ENCODE results near the gene MIPEP.
"Not testable (repeated sequence)": the region's sequence is repeated elsewhere in the genome, so short reads cannot be mapped to it uniquely, and the experiment has no call there.

Gene MIPEP

GRCh38 chr13:23888658-23889614 is at the start of gene MIPEP:
MIPEP (minus strand) TSS chr13:23889400; CDS start chr13:23889320, 80 bp downstream.
- DNase-seq (ENCODE audit: low read depth in 2 of 2) = peak; percentile 62 to 87

DNA sequence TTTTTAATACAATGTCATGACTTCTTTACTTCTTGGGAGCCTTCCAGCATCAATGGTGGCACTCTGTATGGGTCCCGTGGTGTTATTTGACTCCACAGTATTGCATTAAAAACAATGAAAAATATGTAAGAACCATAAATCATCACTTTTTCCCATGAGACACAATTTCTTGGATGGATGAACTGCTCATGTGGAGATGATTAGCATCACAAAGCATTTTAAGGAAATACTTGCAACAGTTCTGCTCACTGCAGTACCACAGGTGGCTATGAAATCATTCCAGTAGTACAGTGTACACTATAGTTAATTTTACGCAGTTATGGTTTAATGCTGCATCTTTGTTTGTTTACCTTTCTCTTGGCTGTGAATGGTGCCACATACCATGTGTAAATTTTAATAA is 45.3 kb upstream of the MIPEP start:
- no peak for DNase-seq (ENCODE audit: low read depth in 2 of 2)

DNA sequence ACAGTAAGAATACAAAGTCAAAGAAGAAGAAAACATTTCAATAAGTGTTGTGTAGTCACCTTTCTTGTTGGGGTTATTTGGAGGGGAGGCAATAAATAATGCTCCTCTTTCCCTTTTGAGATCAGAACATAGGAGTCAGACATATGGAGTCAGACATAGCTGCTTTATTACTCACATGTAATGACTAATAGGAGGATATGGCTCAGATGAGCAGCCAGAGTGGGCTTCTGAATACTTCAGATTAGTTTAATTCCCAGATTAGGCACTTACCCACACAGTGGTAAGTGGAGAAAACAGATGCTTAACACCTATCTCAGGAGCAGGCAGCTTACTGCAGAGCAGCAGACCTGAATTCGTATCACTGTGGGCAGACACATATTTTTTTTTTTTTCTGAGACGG is 39.8 kb upstream of the MIPEP start:
- no peak for DNase-seq (ENCODE audit: low read depth in 2 of 2)

GRCh38 chr13:23923031-23923430 is 33.8 kb upstream of the MIPEP start:
- no peak for DNase-seq (ENCODE audit: low read depth in 2 of 2)

DNA sequence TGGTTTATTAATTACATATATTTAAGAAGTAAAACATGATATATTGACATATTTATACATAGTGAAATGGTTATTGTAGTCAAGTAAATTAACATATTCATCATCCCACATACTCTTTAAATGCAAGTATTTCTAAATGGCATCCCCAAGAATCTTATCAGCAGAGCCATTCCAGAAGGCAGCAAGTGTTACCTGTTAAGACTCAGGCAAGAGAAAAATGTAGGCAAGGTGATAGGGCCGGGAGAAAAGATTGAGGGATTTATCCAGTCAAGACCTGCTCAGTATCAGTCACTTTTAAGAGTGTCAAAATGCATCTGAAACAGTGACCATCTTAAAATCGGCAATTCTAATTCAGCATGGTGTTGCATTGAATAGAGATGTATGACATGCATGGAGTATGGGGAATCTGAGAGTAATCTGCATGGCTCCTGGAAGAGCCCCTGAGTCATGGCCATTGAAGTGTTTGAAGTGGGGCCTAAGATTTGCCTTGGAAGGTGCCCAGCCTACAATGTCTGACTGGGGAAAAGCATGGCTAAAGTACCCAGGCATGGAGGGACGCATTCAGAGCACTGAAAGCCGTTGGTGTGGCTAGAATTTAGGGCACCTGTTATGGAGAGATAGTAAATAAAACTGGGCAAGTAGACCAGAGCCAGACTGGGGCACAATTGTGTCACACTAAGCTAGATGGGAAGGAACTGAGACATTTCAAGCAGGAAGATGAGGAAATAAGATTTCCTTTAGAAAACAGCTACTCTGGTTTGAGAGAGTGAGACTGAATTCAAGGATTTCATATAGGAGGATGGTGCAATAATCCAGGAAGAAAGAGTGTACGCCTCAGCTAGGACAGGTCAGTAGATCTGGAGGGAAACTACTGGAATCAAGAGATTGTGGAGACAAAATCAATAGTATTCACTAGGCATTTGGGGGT is 33.1 kb upstream of the MIPEP start:
- no peak for DNase-seq (ENCODE audit: low read depth in 2 of 2)

DNA sequence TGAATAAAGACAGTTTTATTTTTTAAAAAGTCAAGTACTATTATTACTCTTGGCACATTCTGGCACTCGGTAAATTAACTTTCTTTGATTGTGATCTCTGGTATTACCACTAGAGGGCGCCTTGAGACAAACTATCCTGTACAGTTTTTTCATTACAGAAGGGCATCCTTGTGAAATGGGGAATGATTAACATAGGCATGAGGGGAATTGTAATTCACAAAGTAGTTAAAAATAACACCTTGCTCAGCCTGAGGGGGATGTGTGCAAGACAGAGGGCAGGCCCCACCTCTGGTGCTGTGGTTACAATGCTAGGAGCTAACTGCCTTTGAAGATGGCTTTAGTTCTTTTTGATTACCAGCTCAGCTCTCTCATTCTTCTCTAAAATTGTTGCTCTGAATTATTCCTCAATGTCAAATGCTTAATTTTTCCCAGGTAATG is 32.3 kb upstream of the MIPEP start:
- no peak for DNase-seq (ENCODE audit: low read depth in 2 of 2)

GRCh38 chr13:23919006-23919405 is 29.8 kb upstream of the MIPEP start:
- DNase-seq (ENCODE audit: low read depth in 2 of 2) = no peak

GRCh38 chr13:23918208-23918607 is 29.0 kb upstream of the MIPEP start:
- DNase-seq (ENCODE audit: low read depth in 2 of 2) = no peak

DNA sequence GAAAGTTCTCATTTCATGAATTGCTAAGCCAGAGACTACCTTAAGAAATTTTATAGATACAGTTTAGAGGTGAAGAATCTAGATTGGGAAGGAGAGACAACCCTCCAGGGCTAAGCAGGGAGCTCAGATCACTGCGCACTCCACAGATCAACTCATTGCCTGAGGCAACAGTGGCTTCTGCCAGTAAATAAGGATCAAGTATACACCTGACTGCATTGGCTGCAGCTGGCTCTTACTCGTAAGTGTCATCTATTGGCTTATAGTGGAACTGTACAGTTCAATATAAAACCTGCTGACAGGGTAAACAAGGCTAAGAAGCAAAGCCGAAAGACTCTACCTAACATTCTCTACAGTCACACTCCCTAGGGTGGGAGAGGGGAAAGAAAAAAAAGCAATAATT is 26.1 kb upstream of the MIPEP start:
- no peak for DNase-seq (ENCODE audit: low read depth in 2 of 2)

GRCh38 chr13:23912469-23912868 is 23.3 kb upstream of the MIPEP start:
- DNase-seq (ENCODE audit: low read depth in 2 of 2) = no peak

- DNase-seq (ENCODE audit: low read depth in 2 of 2) = no peak
Measured at GRCh38 chr13:23909606-23910005, 20.4 kb upstream of the MIPEP start.

- DNase-seq (ENCODE audit: low read depth in 2 of 2) = no peak
Measured at GRCh38 chr13:23905766-23906165, 16.6 kb upstream of the MIPEP start.

DNA sequence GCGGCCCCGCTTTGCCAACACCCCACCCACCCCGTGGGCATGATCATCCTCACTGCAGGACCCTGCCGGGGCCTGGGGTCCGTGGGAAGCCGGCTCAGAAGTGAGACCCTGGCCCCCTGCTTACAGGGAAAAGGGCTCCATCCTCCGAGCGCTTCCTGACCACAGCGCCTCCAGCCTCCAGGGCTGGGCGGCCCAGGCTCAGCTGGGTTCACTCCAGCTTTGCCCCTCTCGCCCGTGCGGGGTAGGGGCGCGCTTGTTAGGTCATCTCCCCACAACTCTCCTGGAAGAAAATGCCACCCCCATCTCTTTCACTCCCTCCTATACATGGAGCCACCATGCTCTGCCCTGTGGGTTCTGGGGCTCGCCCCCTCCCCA is 14.7 kb upstream of the MIPEP start:
- no peak for DNase-seq (ENCODE audit: low read depth in 2 of 2)

DNA sequence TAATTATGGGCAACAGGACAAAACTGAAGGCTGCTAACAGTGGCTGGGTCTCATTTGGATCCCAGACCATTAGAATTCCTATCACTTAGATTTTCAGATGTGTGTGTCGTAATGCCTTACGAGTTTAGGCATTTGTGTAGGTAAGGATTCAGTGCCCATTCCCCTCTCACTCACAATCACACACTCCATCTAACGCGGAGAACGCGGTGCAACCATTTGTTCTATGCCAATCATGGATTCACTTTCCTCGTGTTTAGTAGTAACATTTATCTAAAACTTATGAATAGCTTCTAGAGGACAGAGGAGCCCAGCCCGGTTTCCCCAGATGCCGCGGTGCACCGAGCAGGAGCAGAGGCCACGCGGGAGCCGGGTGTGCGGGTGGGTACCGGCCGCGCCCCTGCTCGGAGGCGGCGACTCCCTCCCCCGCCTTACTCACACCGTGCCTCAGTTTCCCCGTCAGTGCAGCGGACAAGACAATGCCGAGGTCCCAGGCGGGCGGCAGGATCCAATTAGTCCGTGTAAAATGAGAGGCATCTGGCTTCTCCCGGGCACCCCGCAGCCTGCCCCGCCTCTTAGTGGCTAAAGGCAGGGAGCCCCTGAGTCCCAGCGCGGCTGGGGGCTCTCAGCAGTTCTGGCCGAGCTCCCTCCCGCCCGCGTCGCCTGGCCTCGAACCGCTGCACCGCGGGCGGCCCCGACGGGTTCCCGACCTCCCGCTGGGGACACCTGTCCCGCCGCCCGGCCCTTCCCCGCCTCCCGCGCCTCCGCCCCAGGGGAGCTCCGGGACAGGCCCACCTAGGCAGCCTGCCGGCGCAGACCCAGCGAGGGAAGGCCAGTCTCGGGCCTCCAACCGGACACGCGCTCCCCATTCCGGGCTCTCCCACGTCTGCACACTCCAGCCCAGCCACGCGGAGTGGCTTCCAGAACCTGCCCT is 14.0 kb upstream of the MIPEP start:
- no peak for DNase-seq (ENCODE audit: low read depth in 2 of 2)

- no peak for DNase-seq (ENCODE audit: low read depth in 2 of 2)
Measured at GRCh38 chr13:23901365-23901764, 12.2 kb upstream of the MIPEP start.

DNA sequence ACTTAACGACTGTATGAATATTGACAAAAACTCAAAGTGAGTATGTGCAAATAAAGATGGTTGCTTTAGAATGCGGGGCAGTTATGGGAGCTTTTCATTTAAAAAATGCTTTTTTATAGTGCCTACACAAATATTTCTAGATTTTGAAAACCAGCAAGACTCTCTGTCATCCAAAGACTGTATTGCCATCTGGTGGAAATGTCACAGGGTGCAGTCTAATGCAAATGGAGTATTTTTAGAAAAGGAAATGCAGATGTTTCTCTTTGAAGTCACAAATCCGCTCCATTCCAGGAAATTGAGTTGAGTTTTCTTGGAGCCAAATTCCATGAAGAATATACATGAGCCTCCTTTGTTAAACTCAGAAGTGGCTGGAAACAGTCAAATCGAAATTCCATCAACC is 10.4 kb upstream of the MIPEP start:
- DNase-seq (ENCODE audit: low read depth in 2 of 2) = no peak

DNA sequence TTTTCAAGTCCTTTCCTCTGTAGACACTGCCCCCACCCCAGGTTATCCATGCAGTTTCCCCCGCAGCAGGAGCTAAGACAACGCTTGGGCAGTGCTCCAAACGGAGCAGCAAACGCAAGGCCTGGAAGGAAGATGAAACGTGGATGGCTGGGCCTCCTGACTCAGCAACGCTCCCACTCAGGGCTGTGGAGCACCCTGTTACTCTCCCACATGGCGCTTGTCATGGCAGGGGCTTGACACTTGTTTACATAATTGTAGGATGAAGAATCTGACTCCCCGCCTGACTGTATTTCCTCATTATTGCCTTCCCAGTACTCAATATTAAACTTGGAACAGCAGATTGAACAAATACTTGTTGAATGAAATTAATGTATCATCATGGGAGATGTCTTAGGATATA is 8.9 kb upstream of the MIPEP start:
- no peak for DNase-seq (ENCODE audit: low read depth in 2 of 2)

DNA sequence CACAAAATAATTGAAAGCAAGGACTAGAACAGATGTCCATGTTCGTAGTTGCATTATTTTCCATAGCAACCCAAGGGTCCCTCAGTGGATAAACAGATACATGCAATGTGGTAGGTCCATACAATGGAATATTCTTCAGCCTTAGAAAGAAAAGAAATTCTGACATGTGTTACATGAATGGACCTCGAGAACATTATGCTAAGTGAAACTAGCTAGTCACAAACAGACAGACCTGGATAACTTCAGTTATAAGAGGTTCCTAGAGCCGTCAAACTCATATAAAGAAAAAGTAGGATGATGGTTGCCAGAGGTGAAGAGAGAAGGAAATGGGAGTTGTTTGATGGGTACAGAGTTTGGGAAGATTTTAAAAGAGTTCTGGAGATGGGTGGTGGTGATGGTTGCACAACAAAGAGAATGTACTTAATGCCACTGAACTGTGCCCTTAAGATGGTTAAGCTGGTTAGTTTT is 8.3 kb upstream of the MIPEP start, which contains the start of gene C1QTNF9B:
Gene C1QTNF9B (minus strand): TSS at position 51 of the 468 bp plus-strand sequence.
- not testable (repeated sequence) for DNase-seq (ENCODE audit: low read depth in 2 of 2)

DNA sequence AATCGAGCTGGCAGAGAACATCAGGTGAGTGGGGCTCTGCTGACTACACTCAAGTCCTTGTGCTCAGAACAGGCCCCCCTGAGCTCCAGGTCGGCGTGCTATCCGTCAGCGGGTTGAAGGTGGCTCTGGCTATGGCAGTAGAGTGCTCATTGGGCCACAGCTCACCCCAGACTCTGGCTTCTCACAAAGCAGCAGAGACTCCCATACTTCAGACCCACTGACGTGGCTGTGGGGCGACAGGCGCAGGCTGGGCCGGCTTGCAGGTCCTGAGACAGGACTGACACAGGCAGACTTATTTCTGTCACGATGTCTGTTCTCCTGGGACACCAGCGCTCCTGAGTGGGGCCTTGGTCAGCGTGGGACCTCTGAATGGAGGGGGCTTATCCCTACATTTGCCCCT is 5.5 kb upstream of the MIPEP start:
- DNase-seq (ENCODE audit: low read depth in 2 of 2) = not testable (repeated sequence)

- not testable (repeated sequence) for DNase-seq (ENCODE audit: low read depth in 2 of 2)
Measured at GRCh38 chr13:23893791-23894190, 4.6 kb upstream of the MIPEP start.
